ENCODE measurements around the gene CCDC122. TPM values are rescaled to one million over a fixed set of nuclear protein-coding genes. Genes with fewer than 3 reads are reported as not detected.

Gene CCDC122
- total RNA-seq (2021) (8.5 to 10.5 TPM (median 10.5 TPM) in 3 replicates), Bru-seq, nascent RNA (percentile 80 among the genes with signal in this experiment)
- long read RNA-seq, experiment 1, partial matches to known transcripts: 5 of 15 reads
- long read RNA-seq, experiment 1, other reads (novel, unspliced or antisense): 7 of 15 reads
- long read RNA-seq, experiment 2, partial matches to known transcripts: 2 of 11 reads
- long read RNA-seq, experiment 2, other reads (novel, unspliced or antisense): 7 of 11 reads
- long read RNA-seq, experiment 3, partial matches to known transcripts: 0 of 2 reads
- long read RNA-seq, experiment 3, other reads (novel, unspliced or antisense): 2 of 2 reads

DNA sequence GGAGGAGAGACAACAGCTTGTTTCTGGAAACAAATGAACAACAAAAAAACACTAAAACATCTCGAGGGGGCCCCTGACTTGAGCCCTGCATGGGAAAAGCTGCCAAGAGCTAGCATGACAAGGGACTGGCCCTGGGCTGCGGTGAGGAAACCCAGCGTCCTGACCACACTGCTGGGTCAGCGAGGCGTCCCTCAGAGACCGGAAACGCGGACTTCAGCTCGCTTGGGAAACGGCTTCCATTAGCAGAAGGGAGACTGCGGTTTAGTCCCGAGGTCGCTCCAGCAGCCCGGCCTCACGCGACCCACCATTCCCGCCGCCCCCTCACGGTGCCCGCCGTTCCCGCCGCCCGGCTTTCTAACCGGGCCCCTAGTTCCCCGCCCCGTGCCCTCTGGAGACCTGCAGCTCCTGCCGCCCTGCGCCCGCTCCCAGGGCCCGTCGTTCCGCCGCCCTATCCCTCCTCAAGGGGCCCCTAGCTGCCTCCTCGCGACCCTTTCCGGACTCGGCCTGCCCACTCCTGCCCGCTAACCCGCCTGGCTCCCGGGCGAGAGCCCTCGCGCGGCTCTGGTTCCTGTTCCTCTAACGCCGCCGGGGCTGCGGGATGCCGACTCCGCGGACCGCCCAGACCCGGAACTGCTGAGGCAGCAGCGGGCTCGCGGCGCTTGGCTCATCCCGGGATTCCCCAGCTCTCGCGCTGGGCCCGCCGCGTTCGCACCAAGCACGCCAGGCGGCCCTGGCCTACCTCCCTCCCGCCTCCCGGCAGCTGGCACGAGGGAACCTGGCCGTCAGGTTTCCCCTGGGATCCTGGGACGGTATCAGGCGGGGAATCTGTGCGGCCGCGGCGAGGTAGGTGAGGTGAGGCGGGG lies at the start of gene CCDC122:
Gene CCDC122, minus strand, starts transcription at position 849 of the 863 bp plus-strand sequence. CDS start 10,364 bp downstream, outside the sequence.
- POLR2A ChIA-PET: interaction anchor here (0.6 to 1.0 kb wide), 3 partner anchors 556 to 631 kb away, joined by 3 to 4 read pairs (median 3); no protein-coding TSS in a partner anchor
- peak within 1 kb of the TSS; percentile 90 for H3K4me3 Mint-ChIP-seq
- H3K9me3 Mint-ChIP-seq: no peaks in the 10 kb centered on the region; the same call in 1 of the 2 replicates
- peaks cover 22% of the 10 kb centered on the region for H3K27me3 Mint-ChIP-seq (ENCODE audit: low read depth)
- ATAC-seq (peak; percentile 70), DNase-seq (ENCODE audit: low spot score) (peak; percentile 80)
- CTCF ChIA-PET: interaction anchor here (1.1 kb wide), 3 partner anchors 15 to 747 kb away, joined by 3 to 6 read pairs (median 5); partner anchors contain the start of gene ENOX1
- peak within 1 kb of the TSS; percentile 57 for H3K27ac Mint-ChIP-seq
- H3K36me3 Mint-ChIP-seq: no peaks in the 10 kb centered on the region
- peaks cover 41% of the 10 kb centered on the region for H3K4me1 Mint-ChIP-seq
- TF ChIP-seq NR2C2 (CRISPR knock-in tag; IDR thresholded peaks at IDR 0.05) (peak; percentile 66), GTF2I (CRISPR knock-in tag; conservative IDR thresholded peaks at IDR 0.05) (no peak), NR1H2 (CRISPR knock-in tag; IDR thresholded peaks at IDR 0.05) (no peak), ZNF232 (CRISPR knock-in tag; IDR thresholded peaks at IDR 0.05) (peak; percentile 81; the same call in 1 of the 2 replicates), SMAD3 (CRISPR knock-in tag; IDR thresholded peaks at IDR 0.05; ENCODE audit: borderline replicate concordance) (peak; percentile 78; the same call in 1 of the 2 replicates), ATF1 (CRISPR knock-in tag; IDR thresholded peaks at IDR 0.05) (no peak), KAT7 (CRISPR knock-in tag; IDR thresholded peaks at IDR 0.05; ENCODE audit: borderline replicate concordance) (peak; percentile 66; the same call in 1 of the 2 replicates)
- TF ChIP-seq, protein P1, sequence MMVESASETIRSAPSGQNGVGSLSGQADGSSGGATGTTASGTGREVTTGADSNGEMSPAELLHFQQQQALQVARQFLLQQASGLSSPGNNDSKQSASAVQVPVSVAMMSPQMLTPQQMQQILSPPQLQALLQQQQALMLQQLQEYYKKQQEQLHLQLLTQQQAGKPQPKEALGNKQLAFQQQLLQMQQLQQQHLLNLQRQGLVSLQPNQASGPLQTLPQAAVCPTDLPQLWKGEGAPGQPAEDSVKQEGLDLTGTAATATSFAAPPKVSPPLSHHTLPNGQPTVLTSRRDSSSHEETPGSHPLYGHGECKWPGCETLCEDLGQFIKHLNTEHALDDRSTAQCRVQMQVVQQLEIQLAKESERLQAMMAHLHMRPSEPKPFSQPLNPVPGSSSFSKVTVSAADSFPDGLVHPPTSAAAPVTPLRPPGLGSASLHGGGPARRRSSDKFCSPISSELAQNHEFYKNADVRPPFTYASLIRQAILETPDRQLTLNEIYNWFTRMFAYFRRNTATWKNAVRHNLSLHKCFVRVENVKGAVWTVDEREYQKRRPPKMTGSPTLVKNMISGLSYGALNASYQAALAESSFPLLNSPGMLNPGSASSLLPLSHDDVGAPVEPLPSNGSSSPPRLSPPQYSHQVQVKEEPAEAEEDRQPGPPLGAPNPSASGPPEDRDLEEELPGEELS (CRISPR knock-in tag; IDR thresholded peaks at IDR 0.05): 0 out of 2 replicates have a peak, but pooled peaks have one; percentile 65
- TF ChIP-seq, protein P2, sequence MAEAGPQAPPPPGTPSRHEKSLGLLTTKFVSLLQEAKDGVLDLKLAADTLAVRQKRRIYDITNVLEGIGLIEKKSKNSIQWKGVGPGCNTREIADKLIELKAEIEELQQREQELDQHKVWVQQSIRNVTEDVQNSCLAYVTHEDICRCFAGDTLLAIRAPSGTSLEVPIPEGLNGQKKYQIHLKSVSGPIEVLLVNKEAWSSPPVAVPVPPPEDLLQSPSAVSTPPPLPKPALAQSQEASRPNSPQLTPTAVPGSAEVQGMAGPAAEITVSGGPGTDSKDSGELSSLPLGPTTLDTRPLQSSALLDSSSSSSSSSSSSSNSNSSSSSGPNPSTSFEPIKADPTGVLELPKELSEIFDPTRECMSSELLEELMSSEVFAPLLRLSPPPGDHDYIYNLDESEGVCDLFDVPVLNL (CRISPR knock-in tag; IDR thresholded peaks at IDR 0.05; ENCODE audit: borderline replicate concordance, low read depth): peak; percentile 64; the same call in 1 of the 2 replicates
- TF ChIP-seq, protein P3, sequence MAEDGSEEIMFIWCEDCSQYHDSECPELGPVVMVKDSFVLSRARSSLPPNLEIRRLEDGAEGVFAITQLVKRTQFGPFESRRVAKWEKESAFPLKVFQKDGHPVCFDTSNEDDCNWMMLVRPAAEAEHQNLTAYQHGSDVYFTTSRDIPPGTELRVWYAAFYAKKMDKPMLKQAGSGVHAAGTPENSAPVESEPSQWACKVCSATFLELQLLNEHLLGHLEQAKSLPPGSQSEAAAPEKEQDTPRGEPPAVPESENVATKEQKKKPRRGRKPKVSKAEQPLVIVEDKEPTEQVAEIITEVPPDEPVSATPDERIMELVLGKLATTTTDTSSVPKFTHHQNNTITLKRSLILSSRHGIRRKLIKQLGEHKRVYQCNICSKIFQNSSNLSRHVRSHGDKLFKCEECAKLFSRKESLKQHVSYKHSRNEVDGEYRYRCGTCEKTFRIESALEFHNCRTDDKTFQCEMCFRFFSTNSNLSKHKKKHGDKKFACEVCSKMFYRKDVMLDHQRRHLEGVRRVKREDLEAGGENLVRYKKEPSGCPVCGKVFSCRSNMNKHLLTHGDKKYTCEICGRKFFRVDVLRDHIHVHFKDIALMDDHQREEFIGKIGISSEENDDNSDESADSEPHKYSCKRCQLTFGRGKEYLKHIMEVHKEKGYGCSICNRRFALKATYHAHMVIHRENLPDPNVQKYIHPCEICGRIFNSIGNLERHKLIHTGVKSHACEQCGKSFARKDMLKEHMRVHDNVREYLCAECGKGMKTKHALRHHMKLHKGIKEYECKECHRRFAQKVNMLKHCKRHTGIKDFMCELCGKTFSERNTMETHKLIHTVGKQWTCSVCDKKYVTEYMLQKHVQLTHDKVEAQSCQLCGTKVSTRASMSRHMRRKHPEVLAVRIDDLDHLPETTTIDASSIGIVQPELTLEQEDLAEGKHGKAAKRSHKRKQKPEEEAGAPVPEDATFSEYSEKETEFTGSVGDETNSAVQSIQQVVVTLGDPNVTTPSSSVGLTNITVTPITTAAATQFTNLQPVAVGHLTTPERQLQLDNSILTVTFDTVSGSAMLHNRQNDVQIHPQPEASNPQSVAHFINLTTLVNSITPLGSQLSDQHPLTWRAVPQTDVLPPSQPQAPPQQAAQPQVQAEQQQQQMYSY (CRISPR knock-in tag; IDR thresholded peaks at IDR 0.05): no peak
- TF ChIP-seq, protein P4, sequence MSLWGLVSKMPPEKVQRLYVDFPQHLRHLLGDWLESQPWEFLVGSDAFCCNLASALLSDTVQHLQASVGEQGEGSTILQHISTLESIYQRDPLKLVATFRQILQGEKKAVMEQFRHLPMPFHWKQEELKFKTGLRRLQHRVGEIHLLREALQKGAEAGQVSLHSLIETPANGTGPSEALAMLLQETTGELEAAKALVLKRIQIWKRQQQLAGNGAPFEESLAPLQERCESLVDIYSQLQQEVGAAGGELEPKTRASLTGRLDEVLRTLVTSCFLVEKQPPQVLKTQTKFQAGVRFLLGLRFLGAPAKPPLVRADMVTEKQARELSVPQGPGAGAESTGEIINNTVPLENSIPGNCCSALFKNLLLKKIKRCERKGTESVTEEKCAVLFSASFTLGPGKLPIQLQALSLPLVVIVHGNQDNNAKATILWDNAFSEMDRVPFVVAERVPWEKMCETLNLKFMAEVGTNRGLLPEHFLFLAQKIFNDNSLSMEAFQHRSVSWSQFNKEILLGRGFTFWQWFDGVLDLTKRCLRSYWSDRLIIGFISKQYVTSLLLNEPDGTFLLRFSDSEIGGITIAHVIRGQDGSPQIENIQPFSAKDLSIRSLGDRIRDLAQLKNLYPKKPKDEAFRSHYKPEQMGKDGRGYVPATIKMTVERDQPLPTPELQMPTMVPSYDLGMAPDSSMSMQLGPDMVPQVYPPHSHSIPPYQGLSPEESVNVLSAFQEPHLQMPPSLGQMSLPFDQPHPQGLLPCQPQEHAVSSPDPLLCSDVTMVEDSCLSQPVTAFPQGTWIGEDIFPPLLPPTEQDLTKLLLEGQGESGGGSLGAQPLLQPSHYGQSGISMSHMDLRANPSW (CRISPR knock-in tag; conservative IDR thresholded peaks at IDR 0.05; ENCODE audit: low read depth): peak; percentile 46; the same call in 1 of the 2 replicates
- TF ChIP-seq, protein P5, sequence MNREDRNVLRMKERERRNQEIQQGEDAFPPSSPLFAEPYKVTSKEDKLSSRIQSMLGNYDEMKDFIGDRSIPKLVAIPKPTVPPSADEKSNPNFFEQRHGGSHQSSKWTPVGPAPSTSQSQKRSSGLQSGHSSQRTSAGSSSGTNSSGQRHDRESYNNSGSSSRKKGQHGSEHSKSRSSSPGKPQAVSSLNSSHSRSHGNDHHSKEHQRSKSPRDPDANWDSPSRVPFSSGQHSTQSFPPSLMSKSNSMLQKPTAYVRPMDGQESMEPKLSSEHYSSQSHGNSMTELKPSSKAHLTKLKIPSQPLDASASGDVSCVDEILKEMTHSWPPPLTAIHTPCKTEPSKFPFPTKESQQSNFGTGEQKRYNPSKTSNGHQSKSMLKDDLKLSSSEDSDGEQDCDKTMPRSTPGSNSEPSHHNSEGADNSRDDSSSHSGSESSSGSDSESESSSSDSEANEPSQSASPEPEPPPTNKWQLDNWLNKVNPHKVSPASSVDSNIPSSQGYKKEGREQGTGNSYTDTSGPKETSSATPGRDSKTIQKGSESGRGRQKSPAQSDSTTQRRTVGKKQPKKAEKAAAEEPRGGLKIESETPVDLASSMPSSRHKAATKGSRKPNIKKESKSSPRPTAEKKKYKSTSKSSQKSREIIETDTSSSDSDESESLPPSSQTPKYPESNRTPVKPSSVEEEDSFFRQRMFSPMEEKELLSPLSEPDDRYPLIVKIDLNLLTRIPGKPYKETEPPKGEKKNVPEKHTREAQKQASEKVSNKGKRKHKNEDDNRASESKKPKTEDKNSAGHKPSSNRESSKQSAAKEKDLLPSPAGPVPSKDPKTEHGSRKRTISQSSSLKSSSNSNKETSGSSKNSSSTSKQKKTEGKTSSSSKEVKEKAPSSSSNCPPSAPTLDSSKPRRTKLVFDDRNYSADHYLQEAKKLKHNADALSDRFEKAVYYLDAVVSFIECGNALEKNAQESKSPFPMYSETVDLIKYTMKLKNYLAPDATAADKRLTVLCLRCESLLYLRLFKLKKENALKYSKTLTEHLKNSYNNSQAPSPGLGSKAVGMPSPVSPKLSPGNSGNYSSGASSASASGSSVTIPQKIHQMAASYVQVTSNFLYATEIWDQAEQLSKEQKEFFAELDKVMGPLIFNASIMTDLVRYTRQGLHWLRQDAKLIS (CRISPR knock-in tag; IDR thresholded peaks at IDR 0.05; ENCODE audit: borderline replicate concordance): peak; percentile 64; the same call in 1 of the 2 replicates
- TF ChIP-seq, protein P6, sequence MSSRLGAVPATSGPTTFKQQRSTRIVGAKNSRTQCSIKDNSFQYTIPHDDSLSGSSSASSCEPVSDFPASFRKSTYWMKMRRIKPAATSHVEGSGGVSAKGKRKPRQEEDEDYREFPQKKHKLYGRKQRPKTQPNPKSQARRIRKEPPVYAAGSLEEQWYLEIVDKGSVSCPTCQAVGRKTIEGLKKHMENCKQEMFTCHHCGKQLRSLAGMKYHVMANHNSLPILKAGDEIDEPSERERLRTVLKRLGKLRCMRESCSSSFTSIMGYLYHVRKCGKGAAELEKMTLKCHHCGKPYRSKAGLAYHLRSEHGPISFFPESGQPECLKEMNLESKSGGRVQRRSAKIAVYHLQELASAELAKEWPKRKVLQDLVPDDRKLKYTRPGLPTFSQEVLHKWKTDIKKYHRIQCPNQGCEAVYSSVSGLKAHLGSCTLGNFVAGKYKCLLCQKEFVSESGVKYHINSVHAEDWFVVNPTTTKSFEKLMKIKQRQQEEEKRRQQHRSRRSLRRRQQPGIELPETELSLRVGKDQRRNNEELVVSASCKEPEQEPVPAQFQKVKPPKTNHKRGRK (CRISPR knock-in tag; IDR thresholded peaks at IDR 0.05; ENCODE audit: borderline replicate concordance): no peak

Data from WTC11 (cell line).